Hematopoietic multipotent progenitor cell (in vitro differentiated cells): ENCODE data around the gene CCDC171. TPM values are rescaled to one million over a fixed set of nuclear protein-coding genes. Genes with fewer than 3 reads are reported as not detected.
A peak's percentile ranks its signal among the peaks of the same experiment; 100 is the strongest.

Experiments
- DNase-seq, 3 donors: peaks; one replicate each; pipeline ENCODE4 v3.0.0-alpha.2; 2011 to 2015; ENCODE audit warnings: low read depth in 2 of 3, low spot score in 2 of 3
- total RNA-seq: library from RNA; depleted of rRNA; stranded (reverse); fragments of >200 nt; gene quantifications from one replicate; pipeline ENCODE4 v1.2.3, GENCODE V29; 2012

The CCDC171 gene
- total RNA-seq, 1 donor: 12.4 TPM

DNA sequence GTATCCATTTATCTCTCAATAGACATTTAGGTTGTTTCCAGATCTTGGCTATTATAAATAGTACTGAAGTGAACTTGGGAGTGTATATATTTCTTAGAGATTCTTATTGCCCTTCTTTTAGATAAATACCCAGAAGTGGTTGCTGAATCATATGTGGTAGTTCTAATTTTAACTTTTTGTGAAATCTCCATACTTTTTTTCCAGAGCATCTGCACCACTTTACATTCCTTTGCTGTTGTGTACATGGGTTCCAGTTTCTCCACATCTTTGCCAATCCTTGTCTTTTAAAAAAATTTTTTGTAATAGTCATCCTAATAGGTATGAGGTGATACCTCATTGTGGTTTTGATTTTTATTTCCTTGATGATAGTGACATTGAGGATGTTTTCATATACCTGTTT is 303.7 kb downstream of the CCDC171 start:
- DNase-seq: no peak

DNA sequence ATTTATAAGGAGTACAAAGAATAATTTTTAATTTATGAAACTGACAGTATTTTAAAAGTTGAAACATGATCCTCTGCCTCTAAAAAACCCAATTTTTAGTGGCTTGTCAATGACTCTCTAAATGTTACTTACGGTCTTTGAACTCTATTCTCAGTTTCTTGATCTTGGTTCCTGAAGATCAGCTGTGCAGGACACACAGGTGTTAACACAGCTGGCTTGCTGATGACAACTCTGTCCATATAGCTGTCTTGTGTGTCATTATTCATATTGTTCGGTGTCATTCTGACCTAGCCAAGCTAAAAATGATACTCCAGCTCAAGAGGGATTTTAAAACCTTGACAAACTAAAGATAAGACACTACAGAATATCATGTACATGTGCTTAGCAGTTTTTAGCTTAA is 314.5 kb downstream of the CCDC171 start:
- DNase-seq: no peak

DNA sequence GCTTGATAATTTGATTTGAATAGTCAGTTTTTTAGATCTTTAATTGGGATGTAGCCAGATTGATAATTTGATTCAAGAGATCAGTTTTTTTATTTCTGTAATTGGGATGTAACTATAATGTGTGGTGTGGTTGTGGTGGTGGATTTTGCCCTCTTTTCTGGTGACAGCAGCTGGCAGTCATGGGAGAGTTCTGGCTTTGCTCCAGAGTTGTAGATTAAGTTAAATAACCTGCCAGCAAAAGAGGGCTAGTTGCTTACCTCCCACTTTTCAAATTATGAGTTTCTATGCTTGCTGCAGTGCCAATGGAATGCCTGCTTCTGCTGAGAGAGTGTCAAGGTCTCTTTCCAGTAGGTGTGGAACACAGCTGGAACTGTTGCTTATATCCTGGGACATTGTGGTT is 315.1 kb downstream of the CCDC171 start:
- no peak for DNase-seq

DNA sequence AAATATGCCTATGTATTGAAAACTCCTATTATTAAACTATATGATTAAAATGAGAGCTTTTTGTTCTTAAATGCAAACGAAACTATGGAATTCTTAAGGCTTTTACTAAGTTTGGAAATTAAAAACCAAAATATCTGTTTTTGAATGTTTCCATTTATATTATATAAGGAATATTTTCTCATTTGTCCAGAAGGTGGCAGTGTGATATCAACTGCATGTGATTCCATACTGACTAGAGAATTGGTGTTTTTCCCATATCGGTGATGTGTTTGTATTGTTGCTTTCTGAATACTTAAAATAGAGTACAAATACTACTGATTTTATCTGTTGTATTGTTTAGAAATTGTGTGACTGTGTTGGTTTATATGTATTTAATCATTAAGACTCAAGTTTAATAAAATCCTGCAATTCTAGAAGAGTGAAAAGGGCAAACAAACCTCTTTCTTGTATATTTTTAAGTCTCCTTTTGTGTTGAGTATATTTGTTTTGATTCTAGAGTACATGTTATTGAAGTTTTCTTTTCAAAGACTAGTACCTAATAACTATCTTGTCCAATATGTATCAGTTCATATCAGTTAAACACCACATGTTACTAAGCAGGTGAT is 320.8 kb downstream of the CCDC171 start:
- DNase-seq: peak in 2 of 3 donors; percentile 24 to 64

DNA sequence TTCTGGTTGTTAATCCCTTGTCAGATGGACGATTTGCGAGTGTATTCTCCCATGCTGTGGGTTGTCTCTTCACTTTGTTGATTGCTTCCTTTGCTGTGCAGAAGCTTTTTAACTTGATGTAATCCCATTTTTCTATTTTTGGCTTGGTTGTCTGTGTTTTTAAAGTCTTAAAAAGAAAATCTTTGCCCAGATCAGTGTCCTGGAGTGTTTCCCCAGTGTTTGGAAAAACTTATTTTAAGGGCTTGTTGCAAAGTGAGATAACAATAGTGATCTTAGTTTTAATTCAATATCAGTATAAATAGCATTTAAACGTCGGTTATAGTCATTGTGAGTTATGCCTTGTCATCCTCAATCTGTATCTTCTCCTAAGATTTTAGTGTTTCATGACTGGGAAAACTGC is 329.5 kb downstream of the CCDC171 start:
- DNase-seq: no peak

DNA sequence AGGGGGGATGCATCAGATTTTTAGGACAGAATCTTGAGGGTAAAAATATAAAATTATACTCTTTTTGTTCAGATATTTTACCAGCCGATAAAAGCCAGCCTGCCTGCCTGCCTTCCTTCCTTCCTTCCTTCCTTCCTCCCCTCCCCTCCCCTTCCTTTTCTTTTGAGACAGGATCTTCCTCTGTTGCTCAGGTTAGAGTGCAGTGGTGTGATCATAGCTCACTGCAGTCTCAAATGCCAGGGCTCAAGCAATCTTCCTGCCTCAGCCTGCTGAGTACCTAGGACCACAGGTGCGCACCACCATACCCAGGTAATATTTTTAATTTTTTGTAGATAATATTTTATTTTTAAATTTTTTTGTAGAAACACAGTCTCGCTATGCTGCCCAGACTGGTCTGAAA is 330.0 kb downstream of the CCDC171 start:
- no peak for DNase-seq

DNA sequence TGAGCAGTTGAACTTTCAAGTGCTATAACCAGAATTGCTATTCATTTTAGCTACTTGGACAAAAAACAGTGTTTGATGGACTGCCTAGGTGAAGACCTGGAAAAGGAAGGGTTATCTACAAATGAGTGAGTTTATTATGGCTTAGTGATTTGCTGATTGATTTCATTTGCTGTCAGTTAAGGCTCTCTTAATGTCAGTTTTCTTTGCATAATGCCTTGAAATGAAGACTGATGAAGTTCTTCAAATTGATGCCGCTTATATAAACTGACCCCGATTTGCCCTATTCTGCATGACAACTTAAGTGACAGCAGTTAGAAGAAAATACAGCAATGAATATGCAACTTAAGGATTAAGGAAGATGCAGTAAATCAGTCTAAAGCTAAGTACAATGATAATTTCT is 332.6 kb downstream of the CCDC171 start:
- no peak for DNase-seq

DNA sequence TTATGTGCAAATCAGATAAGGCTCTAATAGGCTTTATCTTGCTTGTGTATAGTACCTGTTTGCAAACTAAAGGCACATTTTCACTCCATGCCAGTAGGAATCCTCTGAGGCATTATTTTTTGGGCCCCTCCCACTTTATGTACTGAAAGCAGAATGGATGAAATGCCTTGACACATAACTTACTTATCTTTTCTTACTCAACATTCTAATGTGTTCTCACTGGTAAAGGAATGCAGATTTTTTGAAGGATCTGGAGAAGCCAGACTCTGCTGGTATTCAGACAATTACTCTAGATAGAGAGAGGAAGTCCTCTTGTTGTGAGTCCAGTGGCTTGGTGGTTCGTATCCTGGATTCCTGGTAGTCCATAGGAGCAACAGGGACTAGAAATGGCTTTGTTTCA is 336.7 kb downstream of the CCDC171 start:
- no peak for DNase-seq

DNA sequence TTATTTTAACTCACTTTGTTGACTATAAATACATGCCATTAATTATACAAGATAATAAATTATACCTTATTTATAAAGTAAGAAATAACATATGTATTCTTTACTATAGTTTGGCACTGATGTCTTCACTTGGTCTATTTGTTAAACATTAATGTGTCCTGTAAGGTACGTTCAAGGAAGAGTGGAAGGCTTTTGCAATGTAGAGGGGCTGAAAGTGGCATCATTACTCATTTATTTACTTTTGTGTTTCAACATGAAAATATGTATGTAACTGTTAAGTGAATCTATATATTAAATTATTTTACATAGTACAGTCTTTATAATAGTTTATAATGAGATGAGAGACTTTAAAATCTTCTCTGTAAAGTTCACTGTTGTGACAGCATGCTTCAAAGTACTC is 348.7 kb downstream of the CCDC171 start:
- DNase-seq: no peak

DNA sequence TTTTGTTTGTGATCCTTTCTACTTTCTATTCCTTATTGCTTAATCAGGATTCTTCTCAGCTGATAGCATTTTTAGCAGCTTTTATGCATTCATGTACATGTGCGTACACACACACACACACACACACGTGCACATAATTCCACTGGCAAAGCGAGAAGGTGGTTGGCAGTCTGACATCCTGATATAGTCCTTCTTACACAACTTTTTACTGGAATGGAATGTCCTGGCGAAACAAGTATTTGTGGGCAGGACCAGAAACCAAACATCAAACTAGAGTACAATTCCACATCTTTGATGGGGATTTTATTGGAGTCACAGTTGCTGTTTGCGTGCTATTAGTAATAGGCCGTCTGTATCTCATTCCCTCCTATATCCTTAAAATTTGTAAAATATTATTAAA is 356.5 kb downstream of the CCDC171 start:
- no peak for DNase-seq

DNA sequence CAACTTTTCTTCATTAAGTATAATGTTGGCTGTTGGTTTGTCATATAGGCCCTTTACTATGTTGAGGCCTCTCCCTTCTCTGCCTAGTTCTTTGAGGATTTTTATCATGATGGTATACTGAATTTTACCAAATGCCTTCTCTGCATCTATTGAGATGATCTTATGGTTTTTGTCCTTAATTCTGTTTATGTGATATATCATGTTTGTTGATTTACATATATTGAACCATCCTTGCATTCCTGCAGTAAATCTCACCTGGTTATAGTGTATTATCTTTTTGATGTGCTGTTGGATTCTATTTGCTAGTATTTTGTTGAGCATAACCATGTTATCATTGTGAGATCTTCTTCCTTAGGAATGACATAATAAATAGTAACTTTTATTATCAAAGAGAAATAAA is 362.9 kb downstream of the CCDC171 start:
- peak in 1 of 3 donors; percentile 1 for DNase-seq

DNA sequence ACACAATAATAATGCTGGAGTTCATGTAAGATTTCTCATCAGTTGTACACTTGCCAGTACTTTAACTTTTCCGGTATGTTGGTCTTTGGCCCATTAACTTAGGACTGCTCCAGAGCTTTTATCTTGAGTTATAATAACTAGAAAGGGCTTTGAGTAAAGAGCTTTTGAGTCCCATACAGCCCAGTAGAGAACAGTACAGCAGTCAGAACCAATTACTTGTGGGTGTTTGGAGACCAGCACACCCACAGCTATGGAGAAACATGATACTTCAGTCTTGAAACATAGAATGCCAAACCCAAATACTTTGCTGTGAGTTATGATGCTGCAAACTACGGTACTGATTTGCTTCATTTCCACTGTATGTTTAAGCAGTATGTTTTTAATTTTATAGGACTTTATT is 374.3 kb downstream of the CCDC171 start:
- DNase-seq: no peak

DNA sequence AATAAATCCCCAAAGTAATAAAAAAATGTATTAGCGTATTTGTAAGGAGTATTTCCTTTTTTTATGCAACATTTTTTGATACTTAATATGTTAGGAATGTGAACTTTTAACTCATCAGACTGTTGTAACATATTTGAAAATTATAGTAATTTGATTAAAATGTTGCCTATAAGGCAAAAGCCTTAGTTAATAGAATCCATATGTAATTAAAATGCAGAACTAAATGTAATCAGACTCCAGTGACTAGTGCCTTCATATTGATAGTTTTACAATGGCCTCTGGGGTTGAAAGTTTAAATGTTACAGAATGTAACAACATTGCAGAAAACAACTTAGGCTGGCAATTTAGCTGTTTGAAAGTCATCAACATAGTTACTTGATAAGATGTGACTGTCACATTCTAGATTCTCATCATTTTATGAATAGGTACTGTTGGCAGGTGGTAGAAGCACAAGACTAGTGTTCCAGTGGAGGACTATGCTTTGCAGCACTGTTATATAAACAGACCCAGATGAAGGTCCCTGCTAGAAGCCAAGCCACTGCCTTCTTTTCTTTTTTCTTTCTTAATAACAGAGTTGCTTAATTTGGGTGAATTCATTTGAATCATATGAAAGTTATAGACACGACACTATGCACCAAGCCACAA is 382.9 kb downstream of the CCDC171 start:
- no peak for DNase-seq

DNA sequence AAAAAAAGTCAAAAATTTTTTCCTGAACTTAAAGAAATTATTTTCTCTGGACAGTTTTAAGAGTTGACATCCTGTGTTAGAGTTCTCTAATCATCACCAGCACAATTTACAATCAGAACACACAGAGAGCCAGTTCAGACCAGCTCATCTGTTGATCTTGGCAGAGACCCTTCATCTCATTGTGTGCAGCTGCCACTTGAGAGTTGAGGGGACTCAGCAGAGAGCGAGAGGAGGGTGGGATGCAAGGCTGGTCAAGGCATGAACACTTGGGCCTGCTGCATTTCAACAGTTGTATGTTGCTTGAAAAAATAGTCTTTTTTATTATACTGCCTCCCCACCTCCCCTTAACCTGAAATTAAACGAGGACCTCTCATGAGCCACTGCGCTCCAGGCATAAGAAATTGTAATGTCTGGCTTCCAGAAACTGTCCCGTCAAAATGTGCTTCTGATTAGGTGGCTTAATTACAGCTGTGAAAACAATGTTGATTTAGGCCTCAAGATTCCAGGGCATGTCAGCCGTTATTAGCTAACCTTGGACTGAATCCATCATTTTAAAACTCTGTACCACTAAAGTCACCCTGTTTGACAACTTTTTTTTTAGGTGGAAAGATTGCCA is 383.6 kb downstream of the CCDC171 start:
- no peak for DNase-seq

DNA sequence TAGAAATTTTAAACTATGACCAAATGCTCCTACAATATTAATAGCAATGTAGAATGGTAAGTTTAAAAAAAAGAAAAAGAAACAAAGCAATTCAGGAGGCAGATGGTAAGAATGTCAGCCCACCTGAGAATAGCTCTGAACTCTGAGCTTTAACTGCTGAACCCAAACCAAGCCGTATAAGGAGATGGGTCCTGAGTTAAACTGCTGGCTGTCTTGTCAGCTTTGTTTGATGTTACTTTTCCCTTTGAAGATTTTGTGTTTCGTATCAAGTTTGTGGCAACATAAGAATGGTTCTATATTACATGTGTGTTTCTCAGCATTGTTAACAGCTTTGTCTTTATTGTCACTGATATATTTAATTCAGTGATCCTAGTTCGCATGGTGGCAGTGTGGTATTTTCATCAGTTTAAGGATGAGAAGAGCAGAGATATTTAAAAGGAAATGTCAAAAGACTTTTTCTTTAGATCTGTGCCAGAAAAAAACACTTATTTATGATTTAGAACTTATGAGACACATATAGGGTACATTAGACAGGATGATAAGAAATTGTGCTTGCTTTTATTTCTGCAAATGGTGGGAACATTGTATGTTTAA is 390.1 kb downstream of the CCDC171 start:
- no peak for DNase-seq

DNA sequence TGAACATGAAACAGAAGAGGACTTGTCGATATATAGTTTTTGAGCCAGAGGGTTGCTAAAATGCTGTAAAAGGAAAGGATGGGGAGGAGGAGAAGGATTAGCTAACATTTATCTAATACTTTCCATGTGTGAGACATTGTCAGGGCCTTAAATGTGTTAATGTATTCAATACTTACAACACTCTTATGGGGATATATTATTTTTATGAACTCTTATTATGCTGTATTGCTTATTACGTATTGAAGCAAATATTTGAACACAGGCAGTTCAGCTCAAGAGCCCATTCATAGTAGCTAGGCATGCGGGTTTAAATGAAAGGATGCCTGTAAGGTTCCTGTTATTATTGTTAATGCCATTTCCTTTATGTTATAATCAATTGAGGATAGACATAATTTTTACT is 391.5 kb downstream of the CCDC171 start:
- DNase-seq: no peak

DNA sequence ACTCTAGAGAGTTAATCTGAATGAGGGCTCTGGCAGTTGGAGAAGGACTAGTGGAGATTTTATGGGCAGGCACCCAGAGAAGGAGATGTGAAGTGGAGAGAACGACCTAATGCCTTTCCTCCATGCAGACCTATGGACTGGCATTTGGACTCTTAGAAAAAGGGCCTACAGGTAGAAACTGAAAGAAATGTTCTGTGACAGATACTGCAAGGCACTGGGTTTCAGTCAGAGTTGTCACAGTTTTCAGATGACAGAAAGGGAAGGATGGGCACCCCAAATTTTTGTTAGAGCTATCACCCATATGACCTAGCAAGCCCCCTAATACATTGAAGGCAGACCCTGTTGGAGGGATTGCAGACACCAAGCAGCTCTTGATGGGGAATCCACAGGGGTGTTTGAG is 406.8 kb downstream of the CCDC171 start:
- DNase-seq: no peak

DNA sequence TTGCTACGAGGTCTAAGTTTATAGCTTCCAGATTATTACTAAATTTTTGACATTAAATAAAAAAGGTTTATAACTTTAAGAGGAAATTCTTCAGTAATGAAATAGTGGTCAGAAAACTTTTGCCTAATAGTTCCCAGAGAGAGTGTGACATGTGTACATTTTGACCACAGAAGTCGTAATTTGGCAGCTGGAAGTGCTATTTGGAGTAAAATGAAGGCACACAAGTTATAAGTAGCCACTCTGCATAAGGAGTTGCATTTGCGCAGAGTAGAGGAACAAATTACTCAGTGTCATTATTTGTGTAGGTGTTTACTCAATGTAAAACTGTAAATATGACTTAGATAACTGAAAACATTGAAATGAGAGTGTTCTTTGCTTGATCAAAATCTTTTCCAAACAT is 408.4 kb downstream of the CCDC171 start:
- DNase-seq: no peak

DNA sequence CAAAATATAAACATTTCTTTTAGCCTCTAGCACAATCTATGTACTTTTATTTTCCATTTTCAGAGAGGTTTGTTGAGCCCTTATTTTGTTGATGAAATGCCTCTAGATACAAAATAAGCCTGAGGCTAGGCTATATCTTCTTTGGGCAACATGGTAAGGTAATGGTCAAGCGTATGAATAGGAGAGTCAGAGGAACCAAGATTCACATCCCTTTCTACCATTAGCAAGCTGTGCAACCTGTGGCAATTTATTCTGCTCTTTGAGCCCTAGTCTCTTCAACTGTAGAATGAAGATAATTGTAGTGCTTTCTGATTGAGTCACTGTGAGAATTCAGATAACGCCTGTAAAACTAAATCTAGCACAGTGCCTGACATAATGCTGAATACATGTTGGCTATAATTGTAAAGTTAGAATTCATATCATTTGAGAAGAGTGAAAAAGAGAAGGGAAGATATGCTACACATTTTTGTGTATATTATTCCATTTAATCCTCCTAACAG is 412.5 kb downstream of the CCDC171 start:
- DNase-seq: no peak

DNA sequence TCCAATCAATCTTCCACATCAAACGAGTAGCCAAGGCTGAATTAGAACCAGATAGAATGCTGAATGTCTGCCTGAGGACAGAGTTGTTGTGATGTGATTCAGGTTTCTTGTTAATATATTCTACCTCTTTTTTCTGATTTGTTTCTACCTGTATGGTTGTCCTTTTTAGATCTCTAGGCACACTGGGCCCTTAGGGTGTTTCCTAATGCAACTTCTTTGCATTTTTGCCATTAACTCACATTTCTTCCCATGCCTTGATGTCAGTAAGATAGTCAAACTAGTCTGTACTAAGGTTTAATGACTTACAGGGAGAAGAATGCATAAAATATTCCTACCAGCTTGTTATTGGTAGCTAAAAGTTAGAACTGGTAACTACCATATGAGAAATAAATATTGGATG is 413.6 kb downstream of the CCDC171 start:
- DNase-seq: no peak

DNA sequence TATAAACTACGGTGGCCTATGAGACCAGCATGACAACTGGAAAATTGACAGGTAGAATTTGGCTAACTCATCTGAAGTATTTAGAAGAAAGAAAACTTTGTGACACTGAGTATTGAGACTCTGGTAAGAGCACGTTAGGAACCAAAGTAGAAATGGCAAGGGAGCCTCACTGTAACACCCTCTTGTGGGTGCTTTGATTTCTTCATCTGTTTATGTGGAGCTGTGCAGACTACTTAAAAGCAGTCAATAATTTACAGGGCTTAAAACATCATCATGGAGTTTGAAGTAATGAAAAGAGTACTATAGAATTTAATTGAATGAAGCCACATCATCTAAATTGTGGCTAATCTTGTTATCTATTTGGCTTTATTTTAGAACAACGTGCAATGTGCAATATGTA is 414.2 kb downstream of the CCDC171 start:
- no peak for DNase-seq

DNA sequence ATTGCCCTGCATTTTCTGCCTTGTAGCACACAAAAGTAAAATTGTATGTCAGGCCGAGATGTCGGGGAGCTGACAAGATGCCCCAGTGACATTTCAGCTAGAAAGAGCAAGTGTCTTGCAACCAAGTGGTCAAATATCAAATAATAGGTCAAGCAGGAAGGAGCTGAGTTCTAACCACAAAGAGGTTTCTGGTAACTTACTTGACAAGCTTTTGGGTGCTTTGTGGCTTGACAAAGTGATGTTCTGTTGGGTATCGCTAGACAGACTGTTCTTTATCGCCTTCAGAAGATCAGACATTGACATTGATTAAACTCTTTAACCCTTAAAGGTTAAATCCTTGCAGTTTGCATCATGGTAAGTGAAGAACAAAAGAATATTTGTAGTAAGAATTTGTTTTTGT is 419.9 kb downstream of the CCDC171 start:
- DNase-seq: no peak
